Measurements from ENCODE around the gene ATRIP. TPM values are rescaled to one million over a fixed set of nuclear protein-coding genes. Genes with fewer than 3 reads are reported as not detected.

The ATRIP gene
- total RNA-seq, 2 donors from 2014 or later: 2.0 to 3.1 TPM

DNA sequence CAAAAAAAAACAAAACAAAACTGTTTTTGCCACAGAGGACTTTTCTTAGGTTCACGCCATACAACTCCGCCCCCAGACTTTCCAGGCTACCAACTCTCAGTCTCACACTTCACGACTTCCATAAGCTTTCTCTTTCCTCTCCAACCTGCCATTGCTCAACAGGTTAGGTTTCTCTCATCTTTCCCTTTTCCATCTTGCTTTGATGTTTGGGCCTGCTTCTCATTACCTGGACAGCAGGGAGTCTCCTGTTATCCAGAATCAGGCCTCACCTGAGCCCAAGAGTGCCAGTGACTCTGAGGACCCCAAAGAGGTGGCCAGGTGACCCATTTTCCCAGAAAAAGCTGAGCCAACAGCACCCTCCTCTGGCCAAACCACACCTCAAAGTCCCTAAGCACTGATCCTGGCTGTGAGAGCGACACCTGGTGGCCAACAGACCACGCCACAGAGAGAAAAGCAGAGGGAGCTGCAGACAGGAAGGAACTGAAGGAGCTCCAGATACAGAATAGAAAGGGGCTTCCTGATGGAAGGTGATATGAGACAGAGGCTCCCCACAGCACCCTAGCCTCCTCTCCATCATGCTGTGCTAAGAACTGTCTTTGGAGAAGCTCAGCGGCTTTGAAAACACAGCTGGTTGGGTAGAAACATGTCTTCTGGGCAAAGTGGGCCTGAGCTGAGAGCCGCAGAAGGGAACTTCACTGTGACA is 10.6 kb upstream of the ATRIP start:
- no peaks in the 10 kb centered on the region for H3K9me3 ChIP-seq
- DNase-seq (ENCODE audit: low spot score): peak; percentile 92
- peaks cover 0 to 28% of the 10 kb centered on the region in 2 donors for H3K4me1 ChIP-seq
- no peak overlapping the region for H3K4me3 ChIP-seq
- no peaks in the 10 kb centered on the region for H3K36me3 ChIP-seq
- H3K27me3 ChIP-seq: no peaks in the 10 kb centered on the region
- TF ChIP-seq, protein P1, sequence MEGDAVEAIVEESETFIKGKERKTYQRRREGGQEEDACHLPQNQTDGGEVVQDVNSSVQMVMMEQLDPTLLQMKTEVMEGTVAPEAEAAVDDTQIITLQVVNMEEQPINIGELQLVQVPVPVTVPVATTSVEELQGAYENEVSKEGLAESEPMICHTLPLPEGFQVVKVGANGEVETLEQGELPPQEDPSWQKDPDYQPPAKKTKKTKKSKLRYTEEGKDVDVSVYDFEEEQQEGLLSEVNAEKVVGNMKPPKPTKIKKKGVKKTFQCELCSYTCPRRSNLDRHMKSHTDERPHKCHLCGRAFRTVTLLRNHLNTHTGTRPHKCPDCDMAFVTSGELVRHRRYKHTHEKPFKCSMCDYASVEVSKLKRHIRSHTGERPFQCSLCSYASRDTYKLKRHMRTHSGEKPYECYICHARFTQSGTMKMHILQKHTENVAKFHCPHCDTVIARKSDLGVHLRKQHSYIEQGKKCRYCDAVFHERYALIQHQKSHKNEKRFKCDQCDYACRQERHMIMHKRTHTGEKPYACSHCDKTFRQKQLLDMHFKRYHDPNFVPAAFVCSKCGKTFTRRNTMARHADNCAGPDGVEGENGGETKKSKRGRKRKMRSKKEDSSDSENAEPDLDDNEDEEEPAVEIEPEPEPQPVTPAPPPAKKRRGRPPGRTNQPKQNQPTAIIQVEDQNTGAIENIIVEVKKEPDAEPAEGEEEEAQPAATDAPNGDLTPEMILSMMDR (IDR thresholded peaks at IDR 0.05): peak; percentile 97 to 98
- peak overlapping the region; percentile 8 to 25 for H3K27ac ChIP-seq

DNA sequence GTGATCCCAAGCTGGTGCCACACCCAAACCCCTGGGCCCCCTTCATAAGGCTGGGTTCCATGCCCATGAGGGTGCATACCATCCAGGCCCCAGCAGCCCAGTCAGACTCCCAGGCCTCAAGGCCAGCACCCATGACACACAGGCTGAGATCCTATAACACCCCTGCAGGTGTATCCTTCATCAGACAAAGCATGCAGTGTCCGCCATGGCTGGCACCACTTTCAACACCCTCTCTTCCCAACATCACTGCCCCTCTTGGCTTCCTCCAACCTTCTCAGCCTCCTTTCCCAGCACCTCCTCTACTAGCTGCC is 10.1 kb upstream of the ATRIP start:
- TF ChIP-seq, protein P1 (IDR thresholded peaks at IDR 0.05): no peak
- Histone ChIP-seq H3K4me3 (no peak overlapping the region), H3K27me3 (no peaks in the 10 kb centered on the region), H3K9me3 (no peaks in the 10 kb centered on the region), H3K27ac (no peak overlapping the region), H3K36me3 (no peaks in the 10 kb centered on the region), H3K4me1 (peaks cover 0 to 33% of the 10 kb centered on the region in 2 donors)
- DNase-seq (ENCODE audit: low spot score): no peak

DNA sequence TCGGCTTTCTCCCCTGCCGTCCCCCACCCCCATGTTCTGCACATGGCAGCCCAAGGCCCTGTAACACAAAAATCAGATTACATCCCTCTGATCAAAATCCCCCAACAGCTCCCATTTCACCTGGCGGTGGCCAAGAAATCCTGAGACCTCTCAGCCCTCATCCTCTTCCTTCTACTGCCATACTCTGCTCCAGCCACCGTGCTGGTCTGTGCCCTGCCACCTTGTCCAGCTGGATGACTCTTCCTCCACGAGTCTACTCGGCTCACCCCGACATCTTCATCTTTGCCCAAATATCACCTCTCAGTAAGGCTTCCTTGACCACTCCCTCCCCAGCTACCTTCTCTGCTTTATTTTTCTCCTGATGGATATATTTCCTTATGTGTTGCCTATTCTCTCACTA is 9.7 kb upstream of the ATRIP start:
- Histone ChIP-seq H3K9me3 (no peaks in the 10 kb centered on the region), H3K27ac (no peak overlapping the region), H3K4me1 (peaks cover 0 to 37% of the 10 kb centered on the region in 2 donors), H3K36me3 (peaks cover 4% of the 10 kb centered on the region), H3K4me3 (no peak overlapping the region), H3K27me3 (no peaks in the 10 kb centered on the region)
- DNase-seq (ENCODE audit: low spot score): no peak
- TF ChIP-seq, protein P1 (IDR thresholded peaks at IDR 0.05): no peak

DNA sequence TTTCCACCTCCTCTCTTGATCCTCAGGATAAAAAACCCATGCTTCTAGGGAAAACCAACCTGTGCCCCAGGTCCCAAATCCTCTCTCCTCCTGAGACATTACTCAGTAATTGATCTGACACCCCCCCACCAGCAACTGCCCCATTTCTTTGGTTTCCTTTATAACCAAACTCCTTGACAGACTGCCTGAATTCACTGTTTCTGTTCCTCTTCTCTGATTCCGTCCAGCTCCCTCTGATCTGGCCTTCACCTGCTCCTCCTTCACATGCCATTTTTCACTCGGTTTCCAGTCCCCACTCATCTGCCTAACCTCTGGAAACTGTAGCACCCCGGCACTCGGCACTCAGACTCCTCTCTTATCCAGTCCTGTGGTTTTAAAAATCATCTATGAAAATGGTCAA is 8.7 kb upstream of the ATRIP start:
- Histone ChIP-seq H3K4me1 (peaks cover 0 to 41% of the 10 kb centered on the region in 2 donors), H3K27ac (no peak overlapping the region), H3K36me3 (peaks cover 9% of the 10 kb centered on the region), H3K27me3 (no peaks in the 10 kb centered on the region), H3K4me3 (no peak overlapping the region), H3K9me3 (no peaks in the 10 kb centered on the region)
- DNase-seq (ENCODE audit: low spot score): no peak
- TF ChIP-seq, protein P1 (IDR thresholded peaks at IDR 0.05): no peak

GRCh38 chr3:48439820-48440589 is 6.5 kb upstream of the ATRIP start, which contains the start of the genes CCDC51 and TMA7:
Gene CCDC51 (minus strand): TSS chr3:48440119. CDS start chr3:48435128, 4,991 bp downstream.
Gene TMA7 (plus strand): TSS chr3:48440257. CDS start chr3:48440297, 40 bp downstream.
- H3K27me3 ChIP-seq: no peaks in the 10 kb centered on the region
- H3K27ac ChIP-seq: peak within 1 kb of the TSS; percentile 86 to 94
- TF ChIP-seq, protein P1 (IDR thresholded peaks at IDR 0.05): no peak
- H3K9me3 ChIP-seq: no peaks in the 10 kb centered on the region
- H3K36me3 ChIP-seq: peaks cover 28% of the 10 kb centered on the region
- peak; percentile 99 for DNase-seq (ENCODE audit: low spot score)
- H3K4me3 ChIP-seq: peak within 1 kb of the TSS; percentile 75 to 92
- peaks cover 0 to 25% of the 10 kb centered on the region in 2 donors for H3K4me1 ChIP-seq
